GM12874 (cell line): Measurements from ENCODE around the gene PTPRM.

Experiments
- CTCF ChIP-seq: IDR thresholded peaks from 2 replicates; pipeline ENCODE4 v1.5.1; 2011; ENCODE audit warnings: low read depth, mild to moderate bottlenecking, control low read depth, low read length, moderate library complexity; ENCODE audit not compliant: insufficient read depth

PTPRM gene

GRCh38 chr18:7557973-7558372 lies 9.1 kb upstream of the PTPRM start:
- no peak for TF ChIP-seq CTCF

- TF ChIP-seq CTCF, result no peak
Measured at GRCh38 chr18:7558769-7559168, 8.3 kb upstream of the PTPRM start.

GRCh38 chr18:7559709-7560319 lies 7.3 kb upstream of the PTPRM start:
- TF ChIP-seq CTCF, result no peak

GRCh38 chr18:7561909-7562460 lies 5.1 kb upstream of the PTPRM start:
- TF ChIP-seq CTCF, result no peak

GRCh38 chr18:7562491-7562890 lies 4.6 kb upstream of the PTPRM start:
- TF ChIP-seq CTCF, result no peak

GRCh38 chr18:7565677-7566076 lies 1.4 kb upstream of the PTPRM start:
- no peak for TF ChIP-seq CTCF

- no peak for TF ChIP-seq CTCF
Measured at GRCh38 chr18:7566244-7566566, 911 bp upstream of the PTPRM start.
